NCI-H1048 (cell line): ENCODE results near the gene H19.

Experiments used
- DNase-seq: peaks from one replicate; lab custom pipeline; 2025; lab: John Stamatoyannopoulos, UW

Gene H19

GRCh38 chr11:1982873-1983600 is 14.6 kb downstream of the H19 start:
- DNase-seq, result no peak

- DNase-seq, result no peak
Measured at GRCh38 chr11:1979607-1980006, 18.0 kb downstream of the H19 start.

GRCh38 chr11:1978720-1979473 is 18.7 kb downstream of the H19 start:
- no peak for DNase-seq

- DNase-seq, result no peak
Measured at GRCh38 chr11:1975185-1975584, 22.5 kb downstream of the H19 start.

- no peak for DNase-seq
Measured at GRCh38 chr11:1970956-1971355, 26.7 kb downstream of the H19 start.

- DNase-seq, result no peak
Measured at GRCh38 chr11:1969776-1970175, 27.9 kb downstream of the H19 start.

- DNase-seq, result no peak
Measured at GRCh38 chr11:1969035-1969434, 28.6 kb downstream of the H19 start.

- no peak for DNase-seq
Measured at GRCh38 chr11:1968454-1969002, 29.1 kb downstream of the H19 start.

- DNase-seq, result no peak
Measured at GRCh38 chr11:1967641-1968225, 29.9 kb downstream of the H19 start.

GRCh38 chr11:1966531-1966930 is 31.1 kb downstream of the H19 start:
- DNase-seq, result no peak

GRCh38 chr11:1964955-1965354 is 32.7 kb downstream of the H19 start:
- DNase-seq, result no peak

GRCh38 chr11:1964348-1964747 is 33.3 kb downstream of the H19 start:
- no peak for DNase-seq

GRCh38 chr11:1963864-1964263 is 33.8 kb downstream of the H19 start:
- DNase-seq, result no peak

GRCh38 chr11:1959786-1960185 is 37.9 kb downstream of the H19 start:
- no peak for DNase-seq

GRCh38 chr11:1958367-1958766 is 39.3 kb downstream of the H19 start:
- DNase-seq, result no peak

- no peak for DNase-seq
Measured at GRCh38 chr11:1953489-1954266, 44.0 kb downstream of the H19 start.

GRCh38 chr11:1952806-1953482 is 44.7 kb downstream of the H19 start:
- DNase-seq, result no peak

GRCh38 chr11:1949922-1950321 is 47.7 kb downstream of the H19 start:
- DNase-seq, result no peak

GRCh38 chr11:1949302-1949701 is 48.3 kb downstream of the H19 start:
- no peak for DNase-seq

- DNase-seq, result no peak
Measured at GRCh38 chr11:1948389-1948788, 49.3 kb downstream of the H19 start.

- DNase-seq, result no peak
Measured at GRCh38 chr11:1947592-1948237, 49.9 kb downstream of the H19 start.
